GM12878 (cell line): ENCODE results near the gene TAF4. TPM values are rescaled to one million over a fixed set of nuclear protein-coding genes. Genes with fewer than 3 reads are reported as not detected.

Experiments used
- ATAC-seq: fragments of 200-7000 bp; cut with Tn5 transposase; 3 replicates; pipeline ENCODE4 v1.9.1; 2020; ENCODE audit warnings: mild to moderate bottlenecking, moderate library complexity
- BruUV-seq: library from RNA; stranded (reverse); fragments of 400-500 nt; replicated peaks from 2 replicates; lab custom pipeline; 2021; lab: Mats Ljungman, UMichigan
- CTCF ChIA-PET: fragments of 300-600 bp; sonication (Branson Sonifier 250); formaldehyde crosslinking; extraction: SDS; loops from one replicate; lab custom pipeline; 2021; ENCODE audit warnings: inconsistent platforms; lab: Yijun Ruan, JAX
- POLR2A ChIA-PET: fragments of 350-600 bp; formaldehyde crosslinking; extraction: SDS; loops from one replicate; lab custom pipeline; 2021; ENCODE audit warnings: inconsistent platforms; lab: Charles Lee
- RAD21 ChIA-PET: fragments of 300-600 bp; sonication (Branson Sonifier 250); formaldehyde crosslinking; loops from one replicate; lab custom pipeline; 2023; ENCODE audit warnings: antibody characterized with exemption; ENCODE audit not compliant: unreplicated experiment; lab: Charles Lee
- SMC1A ChIA-PET: fragments of 300-600 bp; sonication (Branson Sonifier 250); formaldehyde crosslinking; loops from one replicate; lab custom pipeline; 2023; ENCODE audit not compliant: unreplicated experiment, uncharacterized antibody; lab: Charles Lee
- DNase-seq: peaks from one replicate; pipeline ENCODE4 v3.0.0-alpha.2; 2011; ENCODE audit warnings: low read depth, low spot score
- FAIRE-seq: peaks from 3 replicates; lab custom pipeline; 2011; peaks lifted over from hg19 to GRCh38; lab: Jason Lieb, UNC
- H2AFZ ChIP-seq: 2 replicates; pipeline ENCODE4 v1.6.0; 2011; ENCODE audit warnings: low read depth, low read length, control low read depth; ENCODE audit not compliant: control insufficient read depth
- H3K27ac ChIP-seq: 2 replicates; pipeline ENCODE4 v1.5.1; 2011; ENCODE audit warnings: control low read depth; ENCODE audit not compliant: control insufficient read depth, insufficient read depth
- H3K27me3 ChIP-seq, 2 experiments: replicated peaks in 1 of 2; 2 replicates each; pipeline versions ENCODE4 v1.6.0 to v1.6.1; 2011; ENCODE audit warnings: low read length in 1 of 2; ENCODE audit not compliant: control insufficient read depth in 2 of 2, insufficient read depth in 2 of 2
- H3K36me3 ChIP-seq, 2 experiments: 2 replicates each; pipeline ENCODE4 v1.5.1; 2011; ENCODE audit warnings: low read length in 1 of 2; ENCODE audit not compliant: control insufficient read depth in 2 of 2, insufficient read depth in 2 of 2
- H3K4me1 ChIP-seq: 2 replicates; pipeline ENCODE4 v1.6.1; 2011; ENCODE audit warnings: mild to moderate bottlenecking, low read length, moderate library complexity, mixed read lengths; ENCODE audit not compliant: control insufficient read depth, insufficient read depth
- H3K4me2 ChIP-seq: 2 replicates; pipeline ENCODE4 v1.6.0; 2011; ENCODE audit warnings: control low read depth; ENCODE audit not compliant: control insufficient read depth, insufficient read depth
- H3K4me3 ChIP-seq: fragments of 200-600 bp; sonication (generic); 2 replicates; pipeline ENCODE4 v1.5.1; 2016
- H3K79me2 ChIP-seq: 2 replicates; pipeline ENCODE4 v1.6.0; 2011; ENCODE audit warnings: low read length; ENCODE audit not compliant: control insufficient read depth, insufficient read depth
- H3K9ac ChIP-seq: 2 replicates; pipeline ENCODE4 v1.8.0; 2011; ENCODE audit warnings: low read length, control low read depth, mixed read lengths; ENCODE audit not compliant: control insufficient read depth, insufficient read depth
- H3K9me3 ChIP-seq: replicated peaks from 3 replicates; pipeline ENCODE4 v1.5.1; 2011; ENCODE audit warnings: mild to moderate bottlenecking, low read length; ENCODE audit not compliant: control insufficient read depth, insufficient read depth
- H4K20me1 ChIP-seq: 2 replicates; pipeline ENCODE4 v1.6.0; 2011; ENCODE audit not compliant: control insufficient read depth, insufficient read depth
- BHLHE40 ChIP-seq, 2 experiments: fragments of 450-650 bp in 1 of 2; IDR thresholded peaks; 2 replicates each; pipeline ENCODE4 v1.6.1; 2011 to 2017; ENCODE audit warnings: low read depth in 2 of 2, borderline replicate concordance in 1 of 2, improper control_type of control experiment in 1 of 2, low read length in 1 of 2, mild to moderate bottlenecking in 1 of 2
- CREB1 ChIP-seq: IDR thresholded peaks from 2 replicates; pipeline ENCODE4 v1.6.1; 2012; ENCODE audit warnings: low read depth, mild to moderate bottlenecking, inconsistent platforms
- DPF2 ChIP-seq: fragments of 450-650 bp; IDR thresholded peaks from 2 replicates; pipeline ENCODE4 v1.6.1; 2017; ENCODE audit warnings: mild to moderate bottlenecking
- JUND ChIP-seq: IDR thresholded peaks from 2 replicates; pipeline ENCODE4 v1.6.1; 2012; ENCODE audit warnings: low read depth, mild to moderate bottlenecking, low read length, improper control_type of control experiment, moderate library complexity
- PAX8 ChIP-seq: fragments of 450-650 bp; IDR thresholded peaks from 2 replicates; pipeline ENCODE4 v1.6.1; 2017; ENCODE audit warnings: mild to moderate bottlenecking, moderate library complexity
- PKNOX1 ChIP-seq: fragments of 450-650 bp; IDR thresholded peaks from 2 replicates; pipeline ENCODE4 v1.6.1; 2016; ENCODE audit warnings: mild to moderate bottlenecking
- RCOR1 ChIP-seq: conservative IDR thresholded peaks from 2 replicates; pipeline ENCODE4 v1.6.1; 2012; ENCODE audit warnings: low read depth, low read length, improper control_type of control experiment
- SIN3A ChIP-seq: IDR thresholded peaks from 2 replicates; pipeline ENCODE4 v1.6.1; 2012; ENCODE audit warnings: low read depth, low read length, improper control_type of control experiment
- SKIL ChIP-seq: fragments of 450-650 bp; IDR thresholded peaks from 2 replicates; pipeline ENCODE4 v1.6.1; 2017; ENCODE audit warnings: mild to moderate bottlenecking, low read depth, inconsistent platforms; ENCODE audit not compliant: poor library complexity, severe bottlenecking
- STAT1 ChIP-seq: fragments of 450-650 bp; conservative IDR thresholded peaks from 2 replicates; pipeline ENCODE4 v1.6.1; 2014; ENCODE audit warnings: antibody characterized with exemption, mild to moderate bottlenecking
- STAT3 ChIP-seq: IDR thresholded peaks from 2 replicates; pipeline ENCODE4 v1.6.1; 2011; ENCODE audit warnings: low read depth, low read length, improper control_type of control experiment
- SUPT20H ChIP-seq: IDR thresholded peaks from 2 replicates; pipeline ENCODE4 v1.6.1; 2011; ENCODE audit warnings: low read depth, mild to moderate bottlenecking, low read length, moderate library complexity, borderline replicate concordance; ENCODE audit not compliant: control insufficient read depth
- YY1 ChIP-seq: IDR thresholded peaks from 2 replicates; pipeline ENCODE4 v1.6.1; 2011; ENCODE audit warnings: low read depth, mild to moderate bottlenecking, low read length
- ZNF217 ChIP-seq: fragments of 450-650 bp; IDR thresholded peaks from 2 replicates; pipeline ENCODE4 v1.6.1; 2017; ENCODE audit warnings: antibody characterized with exemption, mild to moderate bottlenecking
- ZNF24 ChIP-seq: fragments of 450-650 bp; IDR thresholded peaks from 2 replicates; pipeline ENCODE4 v1.6.1; 2017; ENCODE audit warnings: antibody characterized with exemption, mild to moderate bottlenecking
- ZNF274 ChIP-seq: IDR thresholded peaks from one replicate; pipeline ENCODE4 v1.8.0; 2011; ENCODE audit not compliant: insufficient read length, insufficient read depth
- WGBS: methylation state at CpG from one replicate; pipeline ENCODE4 v1.1.6; 2016; ENCODE audit warnings: low lambda C conversion rate; ENCODE audit not compliant: insufficient replicate concordance, insufficient coverage; ENCODE audit errors: missing lambda C conversion rate; 5-methylcytosine and 5-hydroxymethylcytosine counted together
- in situ Hi-C: fragments of 300-500 bp; cut with MboI; formaldehyde crosslinking; loops from 9 replicates; pipeline ENCODE4 v1.14.3; 2018; ENCODE audit warnings: mixed read lengths
- intact Hi-C: fragments of 100-400 bp; cut with micrococcal nuclease; formaldehyde crosslinking; loops from one replicate; pipeline ENCODE4 v1.14.2; 2022; ENCODE audit not compliant: unreplicated experiment
- polyA plus RNA-seq, 11 experiments: library from polyadenylated mRNA; depleted of rRNA in 4 of 11; unstranded in 6 of 11; stranded (reverse) in 5 of 11; fragments of >200 nt; fragmentation: Nextera tagmentation in 4 of 11; fragmentation: Illumina TruSeq in 1 of 11; extraction: Ambion mirVana in 4 of 11; extraction: Trizol in 1 of 11; gene quantifications; 1 replicate in 1 of 11; 2 replicates in 10 of 11; pipeline versions ENCODE4 v1.2.1 to v1.2.3, GENCODE V29; 2011 to 2016; ENCODE audit warnings: inconsistent platforms in 2 of 11, missing spikeins in 2 of 11, low read depth in 1 of 11
- total RNA-seq, 4 experiments: library from RNA; depleted of rRNA in 3 of 4; stranded (reverse); fragments of >200 nt in 3 of 4; fragmentation: Illumina TruSeq in 1 of 4; extraction: Trizol in 1 of 4; gene quantifications; 2 replicates each; pipeline versions ENCODE4 v1.2.1 to v1.2.3, GENCODE V29; 2013 to 2021

Gene TAF4
- total and polyA plus RNA-seq, 10 of the 15 experiments (the other 5 are each of a cell fraction or from before 2014, with no cell fraction given): 0.39 to 16.9 (median 3.4) TPM

DNA sequence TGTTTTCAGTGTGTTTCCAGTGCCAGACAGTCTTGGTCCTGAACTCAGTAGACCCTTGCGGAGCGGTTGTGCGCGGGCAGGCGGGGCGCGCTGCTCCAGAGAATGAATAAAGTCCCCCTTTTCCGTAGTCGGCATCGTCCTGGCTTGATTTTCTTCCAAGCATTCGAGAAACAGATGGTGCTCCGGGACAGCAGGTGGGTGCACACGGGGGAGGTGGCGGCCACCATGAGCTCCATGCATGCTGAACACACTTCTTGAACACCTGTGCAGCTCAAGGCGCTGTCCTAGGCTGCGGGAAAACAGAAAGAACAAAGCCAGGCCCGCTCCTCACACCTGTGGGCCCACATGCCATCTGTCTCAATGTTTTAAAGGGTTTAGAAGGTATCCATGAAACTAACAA, 125.2 kb downstream of the TAF4 start:
- CTCF ChIA-PET: no interaction called here
- in situ Hi-C loops: no loop called here
- no peak overlapping the region for H3K27ac ChIP-seq
- ATAC-seq (no peak), DNase-seq (no peak), FAIRE-seq (no peak)
- intact Hi-C loops: no loop called here
- H3K9me3 ChIP-seq: no peaks in the 10 kb centered on the region; the same call in 2 of the 3 replicates
- H3K4me1 ChIP-seq: no peaks in the 10 kb centered on the region
- POLR2A ChIA-PET: no interaction called here
- BruUV-seq: no TSS peak
- no peaks in the 10 kb centered on the region for H4K20me1 ChIP-seq
- RAD21 ChIA-PET: no interaction called here
- H3K27me3 ChIP-seq: no peaks in the 10 kb centered on the region
- no peaks in the 10 kb centered on the region for H3K79me2 ChIP-seq
- H2AFZ ChIP-seq: no peak overlapping the region
- H3K4me2 ChIP-seq: no peak overlapping the region
- no peak for TF ChIP-seq ZNF217
- TF ChIP-seq RCOR1: no peak
- no peak for TF ChIP-seq ZNF274
- TF ChIP-seq SKIL: no peak
- TF ChIP-seq DPF2: no peak
- H3K36me3 ChIP-seq: no peaks in the 10 kb centered on the region
- no peak overlapping the region for H3K4me3 ChIP-seq
- no peak overlapping the region for H3K9ac ChIP-seq
- WGBS: 60% methylated on average over 17 of the region's 17 CpGs
- SMC1A ChIA-PET: no interaction called here

DNA sequence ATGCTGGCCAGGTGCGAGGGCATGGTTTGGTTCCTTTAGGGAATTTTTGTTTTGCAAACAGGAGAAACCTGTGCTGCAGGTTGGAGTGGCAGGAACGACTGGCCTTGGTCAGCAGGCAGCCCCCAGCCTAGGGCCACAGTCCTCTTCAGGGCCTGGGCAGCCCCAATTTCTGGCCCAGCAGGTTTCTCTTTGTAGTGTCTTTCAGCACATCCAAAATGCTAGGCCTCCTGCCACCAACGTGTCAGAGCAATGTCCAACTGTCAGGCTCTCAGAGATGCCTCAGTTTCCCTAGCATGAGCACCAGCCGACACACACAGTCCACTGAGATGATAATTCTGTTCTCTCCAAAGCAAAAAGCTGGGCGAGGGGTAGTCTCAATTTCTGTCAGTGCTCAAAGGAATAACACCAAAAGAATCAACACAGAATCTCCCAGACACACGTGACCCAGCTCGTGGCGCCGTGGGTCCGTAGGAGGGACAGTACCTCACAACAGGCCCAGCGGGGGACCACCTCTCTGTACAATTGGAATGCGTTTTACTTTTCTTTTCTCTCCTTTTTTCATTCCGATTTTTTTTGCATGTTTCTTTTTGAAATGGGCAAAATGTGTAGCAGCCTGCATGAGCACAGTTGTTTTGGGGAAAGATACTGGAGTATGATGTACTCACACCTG, 125.9 kb downstream of the TAF4 start:
- ChIA-PET RAD21 (no interaction called here), SMC1A (no interaction called here), CTCF (no interaction called here), POLR2A (no interaction called here)
- in situ Hi-C loops (no loop called here), intact Hi-C loops (no loop called here)
- FAIRE-seq (no peak), ATAC-seq (no peak), DNase-seq (no peak)
- Histone ChIP-seq H3K4me1 (no peaks in the 10 kb centered on the region), H3K4me2 (no peak overlapping the region), H2AFZ (no peak overlapping the region), H3K4me3 (no peak overlapping the region), H3K36me3 (no peaks in the 10 kb centered on the region), H3K27me3 (no peaks in the 10 kb centered on the region), H3K9ac (no peak overlapping the region), H3K79me2 (no peaks in the 10 kb centered on the region), H3K27ac (no peak overlapping the region), H3K9me3 (no peaks in the 10 kb centered on the region; the same call in 2 of the 3 replicates), H4K20me1 (no peaks in the 10 kb centered on the region)
- WGBS: 20% methylated on average over 13 of the region's 13 CpGs
- no TSS peak for BruUV-seq
- no peak for TF ChIP-seq PKNOX1
- TF ChIP-seq SIN3A: no peak
- no peak for TF ChIP-seq SUPT20H
- no peak for TF ChIP-seq BHLHE40 (IDR thresholded peaks at IDR 0.05; ENCODE audit: borderline replicate concordance in 1 of 2, low read depth in 2 of 2, low read length in 1 of 2)
- no peak for TF ChIP-seq YY1
- no peak for TF ChIP-seq PAX8
- no peak for TF ChIP-seq STAT3
- TF ChIP-seq STAT1: no peak
- no peak for TF ChIP-seq ZNF24
- no peak for TF ChIP-seq CREB1
- TF ChIP-seq JUND: no peak
